HCT116 (cell line): ENCODE measurements around the gene PRXL2C. TPM values are rescaled to one million over a fixed set of nuclear protein-coding genes. Genes with fewer than 3 reads are reported as not detected.

Experiments used
- ATAC-seq: fragments of 200-7000 bp; cut with Tn5 transposase; 2 replicates; pipeline ENCODE4 v1.9.1; 2020; ENCODE audit warnings: mild to moderate bottlenecking, moderate library complexity
- BruUV-seq: library from RNA; stranded (reverse); fragments of 400-500 nt; replicated peaks from 2 replicates; lab custom pipeline; 2021; lab: Mats Ljungman, UMichigan
- CTCF ChIA-PET: fragments of 300-600 bp; sonication (Branson Sonifier 250); formaldehyde crosslinking; loops from one replicate; lab custom pipeline; 2021; ENCODE audit warnings: antibody characterized with exemption; lab: Charles Lee
- POLR2A ChIA-PET: fragments of 300-600, 350-600 bp; sonication (Branson Sonifier 250); formaldehyde crosslinking; loops from one replicate; lab custom pipeline; 2021; ENCODE audit warnings: antibody characterized with exemption; lab: Charles Lee
- RAD21 ChIA-PET, 2 experiments: fragments of 300-600 bp; sonication (Branson Sonifier 250); formaldehyde crosslinking; loops; one replicate each; lab custom pipeline; 2023; ENCODE audit warnings: low total read pairs in 2 of 2; ENCODE audit not compliant: uncharacterized antibody in 2 of 2, unreplicated experiment in 2 of 2, low non-redundant PET in 1 of 2; lab: Charles Lee
- DNase-seq: peaks from one replicate; pipeline ENCODE4 v3.0.0-alpha.2; 2010; ENCODE audit warnings: low read depth, low spot score
- H2AFZ ChIP-seq: fragments of 200-600 bp; shearing (Covaris generic), sonication (generic); 2 replicates; pipeline ENCODE4 v1.6.1; 2017; ENCODE audit warnings: low read depth, mixed run types, mixed read lengths, antibody characterized with exemption, low read length; ENCODE audit not compliant: poor library complexity, severe bottlenecking
- H3K27ac ChIP-seq: 2 replicates; pipeline ENCODE4 v1.5.1; 2012; ENCODE audit warnings: low read depth, low read length
- H3K27me3 ChIP-seq: fragments of 200-600 bp; sonication (generic); 2 replicates; pipeline ENCODE4 v1.6.1; 2016; ENCODE audit warnings: mixed run types, low read length, mixed read lengths; ENCODE audit not compliant: insufficient read depth
- H3K36me3 ChIP-seq, 2 experiments: fragments of 200-500 bp in 1 of 2; fragments of 200-600 bp in 1 of 2; sonication (Bioruptor generic) in 1 of 2; sonication (generic) in 1 of 2; 2 replicates each; pipeline versions ENCODE4 v1.5.1 to v1.6.1; 2014 to 2016; ENCODE audit warnings: low read length in 2 of 2, inconsistent platforms in 1 of 2, mixed read lengths in 1 of 2, mixed run types in 1 of 2; ENCODE audit not compliant: insufficient read depth in 2 of 2, control insufficient read depth in 1 of 2
- H3K4me1 ChIP-seq, 2 experiments: fragments of 200-600 bp in 1 of 2; sonication (generic) in 1 of 2; 2 replicates each; pipeline versions ENCODE4 v1.5.1 to v1.6.1; 2012 to 2017; ENCODE audit warnings: low read length in 2 of 2, inconsistent platforms in 1 of 2, mild to moderate bottlenecking in 1 of 2, mixed read lengths in 1 of 2, mixed run types in 1 of 2, moderate library complexity in 1 of 2; ENCODE audit not compliant: insufficient read depth in 2 of 2, control insufficient read depth in 1 of 2
- H3K4me2 ChIP-seq: fragments of 200-600 bp; sonication (generic); 2 replicates; pipeline ENCODE4 v1.6.1; 2017; ENCODE audit warnings: mixed run types, low read length, mixed read lengths
- H3K4me3 ChIP-seq, 2 experiments: fragments of 200-600 bp in 1 of 2; sonication (generic) in 1 of 2; replicated peaks in 1 of 2; 2 replicates each; pipeline ENCODE4 v1.5.1; 2011 to 2016; ENCODE audit warnings: low read length in 2 of 2, control low read depth in 1 of 2, low read depth in 1 of 2, mild to moderate bottlenecking in 1 of 2, mixed read lengths in 1 of 2, mixed run types in 1 of 2
- H3K79me2 ChIP-seq: fragments of 200-600 bp; sonication (generic); 2 replicates; pipeline ENCODE4 v1.6.1; 2017; ENCODE audit warnings: mild to moderate bottlenecking, mixed run types, low read length, moderate library complexity, mixed read lengths; ENCODE audit not compliant: insufficient read depth
- H3K9ac ChIP-seq: fragments of 200-600 bp; sonication (generic); 2 replicates; pipeline ENCODE4 v1.6.1; 2016; ENCODE audit warnings: low read length, mixed read lengths
- H3K9me2 ChIP-seq: fragments of 200-600 bp; sonication (generic), shearing (Covaris generic); 2 replicates; pipeline ENCODE4 v1.6.1; 2017; ENCODE audit warnings: mixed run types, mild to moderate bottlenecking, moderate library complexity; ENCODE audit not compliant: insufficient read depth
- H3K9me3 ChIP-seq, 2 experiments: fragments of 200-500 bp in 1 of 2; fragments of 200-600 bp in 1 of 2; sonication (Bioruptor generic) in 1 of 2; sonication (generic) in 1 of 2; 2 replicates each; pipeline ENCODE4 v1.6.1; 2014 to 2017; ENCODE audit warnings: low read length in 2 of 2, mixed read lengths in 2 of 2, inconsistent platforms in 1 of 2, low read depth in 1 of 2, mild to moderate bottlenecking in 1 of 2, mixed run types in 1 of 2, moderate library complexity in 1 of 2; ENCODE audit not compliant: control insufficient read depth in 1 of 2, insufficient read depth in 1 of 2
- H4K20me1 ChIP-seq: fragments of 200-600 bp; sonication (generic), shearing (Covaris generic); 2 replicates; pipeline ENCODE4 v1.6.1; 2017; ENCODE audit warnings: mixed run types, mild to moderate bottlenecking, moderate library complexity; ENCODE audit not compliant: insufficient read depth
- EGR1 ChIP-seq: IDR thresholded peaks from 2 replicates; pipeline ENCODE4 v1.6.1; 2012; ENCODE audit warnings: low read depth
- ELF1 ChIP-seq: IDR thresholded peaks from 2 replicates; pipeline ENCODE4 v1.6.1; 2012; ENCODE audit warnings: low read depth, borderline replicate concordance
- EZH2 ChIP-seq: fragments of 200-600 bp; sonication (generic); IDR thresholded peaks from 2 replicates; pipeline ENCODE4 v1.6.1; 2017; ENCODE audit warnings: antibody characterized with exemption, mixed run types
- EZH2phosphoT487 ChIP-seq: fragments of 200-600 bp; IDR thresholded peaks from 2 replicates; pipeline ENCODE4 v1.6.1; 2018; ENCODE audit warnings: antibody characterized with exemption, borderline replicate concordance
- FOSL1 ChIP-seq: IDR thresholded peaks from 2 replicates; pipeline ENCODE4 v1.6.1; 2012; ENCODE audit warnings: low read depth
- JUND ChIP-seq: IDR thresholded peaks from 2 replicates; pipeline ENCODE4 v1.6.1; 2012
- POLR2A ChIP-seq: IDR thresholded peaks from 2 replicates; pipeline ENCODE4 v1.7.0; 2011; ENCODE audit warnings: borderline replicate concordance; ENCODE audit not compliant: insufficient read depth, insufficient read length; ENCODE audit errors: extremely low read depth
- POLR2AphosphoS5 ChIP-seq: IDR thresholded peaks from 2 replicates; pipeline ENCODE4 v1.6.1; 2011; ENCODE audit warnings: mild to moderate bottlenecking, low read depth, low read length, moderate library complexity
- RAD21 ChIP-seq: IDR thresholded peaks from 2 replicates; pipeline ENCODE4 v1.6.1; 2012; ENCODE audit warnings: low read depth, mild to moderate bottlenecking
- SIN3A ChIP-seq: IDR thresholded peaks from 2 replicates; pipeline ENCODE4 v1.6.1; 2012; ENCODE audit warnings: low read depth
- SRF ChIP-seq: IDR thresholded peaks from 2 replicates; pipeline ENCODE4 v1.6.1; 2012; ENCODE audit warnings: low read depth
- TCF7L2 ChIP-seq: IDR thresholded peaks from 2 replicates; pipeline ENCODE4 v1.7.0; 2011; ENCODE audit warnings: borderline replicate concordance, inconsistent platforms; ENCODE audit not compliant: insufficient read depth, insufficient read length; ENCODE audit errors: extremely low read depth
- YY1 ChIP-seq: IDR thresholded peaks from 2 replicates; pipeline ENCODE4 v1.6.1; 2011; ENCODE audit warnings: low read length, low read depth, moderate library complexity, mild to moderate bottlenecking; ENCODE audit not compliant: insufficient replicate concordance; ENCODE audit errors: extremely low read depth
- ZFX ChIP-seq: fragments of 450-650 bp; IDR thresholded peaks from 2 replicates; pipeline ENCODE4 v1.6.1; 2017
- ZNF274 ChIP-seq: fragments of 200-500 bp; sonication (Bioruptor generic); IDR thresholded peaks from 2 replicates; pipeline ENCODE4 v1.6.1; 2014; ENCODE audit warnings: mild to moderate bottlenecking, low read depth, low read length, inconsistent platforms
- intact Hi-C: fragments of 100-400 bp; cut with micrococcal nuclease; formaldehyde crosslinking; loops from 2 replicates; pipeline ENCODE4 v1.10.0; 2022
- total RNA-seq: library from RNA; stranded (reverse); gene quantifications from one replicate; pipeline ENCODE4 v1.2.1, GENCODE V29; 2021; ENCODE audit not compliant: unreplicated experiment
- TF ChIP-seq, protein P1 (sequence below): IDR thresholded peaks from 2 replicates; pipeline ENCODE4 v1.6.1; 2012
- TF ChIP-seq, protein P2 (sequence below), 3 experiments: fragments of 200-600 bp in 1 of 3; sonication (generic) in 1 of 3; IDR thresholded peaks in 2 of 3; conservative IDR thresholded peaks in 1 of 3; 2 replicates each; pipeline ENCODE4 v1.5.1; 2012 to 2017; ENCODE audit warnings: low read depth in 2 of 3, low read length in 2 of 3, antibody characterized with exemption in 1 of 3, borderline replicate concordance in 1 of 3, control low read depth in 1 of 3, mild to moderate bottlenecking in 1 of 3, mixed read lengths in 1 of 3, mixed run types in 1 of 3, moderate library complexity in 1 of 3; ENCODE audit not compliant: insufficient read depth in 1 of 3
- TF ChIP-seq, protein P3 (sequence below): IDR thresholded peaks from 2 replicates; pipeline ENCODE4 v1.6.1; 2011; ENCODE audit warnings: mild to moderate bottlenecking, low read length, moderate library complexity; ENCODE audit not compliant: insufficient replicate concordance; ENCODE audit errors: extremely low read depth

PRXL2C gene
- total RNA-seq, 1 experiment from 2014 or later = 10.4 TPM

DNA sequence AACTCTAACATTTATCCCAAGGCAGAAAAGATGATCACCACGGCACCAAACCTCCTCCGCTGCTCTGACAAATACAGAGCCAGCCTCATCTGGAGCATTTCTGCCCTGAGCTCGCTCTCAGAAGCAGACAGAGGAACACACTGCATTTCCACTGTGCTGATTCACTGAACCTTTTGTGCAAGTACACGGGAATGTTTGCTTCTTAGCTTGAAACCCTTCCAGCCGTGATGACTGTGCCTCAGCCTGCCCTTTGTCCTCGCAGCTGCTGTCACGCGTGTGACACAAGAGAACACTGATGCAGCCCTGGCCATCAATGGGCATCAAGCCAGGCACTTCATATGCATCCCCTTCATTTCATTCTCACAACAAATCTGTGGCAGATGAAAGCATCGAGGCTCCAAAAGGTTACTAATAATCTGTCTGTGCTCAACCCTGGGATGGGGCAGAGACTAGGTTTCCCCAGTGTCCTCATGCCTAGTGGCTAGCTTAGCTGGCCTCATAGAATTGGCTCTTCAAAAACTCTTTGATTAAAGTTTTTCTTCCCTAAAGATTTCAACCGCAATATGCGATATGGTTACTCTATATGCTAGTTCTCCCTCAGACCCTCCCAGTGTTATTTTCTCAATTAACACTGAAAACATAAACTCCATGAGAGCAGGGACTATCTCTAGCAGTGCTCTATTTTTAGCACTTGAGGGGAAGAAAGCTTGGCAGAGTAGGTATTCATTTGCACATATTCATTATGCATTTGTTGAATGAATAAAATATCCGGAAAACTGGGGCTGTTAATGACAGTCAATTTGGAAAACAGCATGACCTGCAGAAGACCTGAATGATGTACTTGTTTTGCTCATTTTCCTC lies 42.8 kb downstream of the PRXL2C start:
- H3K9ac ChIP-seq = no peak overlapping the region

More for the DNA sequence above, 42.8 kb downstream of the PRXL2C start:
- no peak for ATAC-seq
- Histone ChIP-seq H3K9me3 (no peaks in the 10 kb centered on the region), H3K36me3 (no peaks in the 10 kb centered on the region), H3K9me2 (no peaks in the 10 kb centered on the region), H3K27me3 (no peaks in the 10 kb centered on the region), H3K4me1 (peaks cover 0 to 16% of the 10 kb centered on the region in 2 experiments; a peak in 1 of 4 replicates), H3K4me2 (no peak overlapping the region), H3K27ac (no peak overlapping the region), H2AFZ (no peak overlapping the region), H4K20me1 (no peaks in the 10 kb centered on the region), H3K4me3 (no peak overlapping the region), H3K79me2 (peaks cover 83% of the 10 kb centered on the region)
- DNase-seq = no peak
- RAD21 ChIA-PET = no interaction called here
- BruUV-seq = no TSS peak
- POLR2A ChIA-PET = no interaction called here
- CTCF ChIA-PET = no interaction called here
- TF ChIP-seq POLR2AphosphoS5 (no peak), JUND (no peak), ZFX (no peak), SRF (no peak), RAD21 (no peak), ZNF274 (no peak), TCF7L2 (no peak), EZH2 (no peak), FOSL1 (no peak), YY1 (no peak), ELF1 (no peak), EZH2phosphoT487 (no peak), POLR2A (no peak), SIN3A (no peak), EGR1 (no peak)
- TF ChIP-seq, protein P1, sequence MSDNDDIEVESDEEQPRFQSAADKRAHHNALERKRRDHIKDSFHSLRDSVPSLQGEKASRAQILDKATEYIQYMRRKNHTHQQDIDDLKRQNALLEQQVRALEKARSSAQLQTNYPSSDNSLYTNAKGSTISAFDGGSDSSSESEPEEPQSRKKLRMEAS = no peak
- TF ChIP-seq, protein P2, sequence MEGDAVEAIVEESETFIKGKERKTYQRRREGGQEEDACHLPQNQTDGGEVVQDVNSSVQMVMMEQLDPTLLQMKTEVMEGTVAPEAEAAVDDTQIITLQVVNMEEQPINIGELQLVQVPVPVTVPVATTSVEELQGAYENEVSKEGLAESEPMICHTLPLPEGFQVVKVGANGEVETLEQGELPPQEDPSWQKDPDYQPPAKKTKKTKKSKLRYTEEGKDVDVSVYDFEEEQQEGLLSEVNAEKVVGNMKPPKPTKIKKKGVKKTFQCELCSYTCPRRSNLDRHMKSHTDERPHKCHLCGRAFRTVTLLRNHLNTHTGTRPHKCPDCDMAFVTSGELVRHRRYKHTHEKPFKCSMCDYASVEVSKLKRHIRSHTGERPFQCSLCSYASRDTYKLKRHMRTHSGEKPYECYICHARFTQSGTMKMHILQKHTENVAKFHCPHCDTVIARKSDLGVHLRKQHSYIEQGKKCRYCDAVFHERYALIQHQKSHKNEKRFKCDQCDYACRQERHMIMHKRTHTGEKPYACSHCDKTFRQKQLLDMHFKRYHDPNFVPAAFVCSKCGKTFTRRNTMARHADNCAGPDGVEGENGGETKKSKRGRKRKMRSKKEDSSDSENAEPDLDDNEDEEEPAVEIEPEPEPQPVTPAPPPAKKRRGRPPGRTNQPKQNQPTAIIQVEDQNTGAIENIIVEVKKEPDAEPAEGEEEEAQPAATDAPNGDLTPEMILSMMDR (IDR thresholded peaks at IDR 0.05 in 2 of 3, conservative IDR thresholded peaks at IDR 0.05 in 1 of 3; ENCODE audit: borderline replicate concordance in 1 of 3, insufficient read depth in 1 of 3, low read depth in 2 of 3, low read length in 2 of 3) = no peak
- TF ChIP-seq, protein P3, sequence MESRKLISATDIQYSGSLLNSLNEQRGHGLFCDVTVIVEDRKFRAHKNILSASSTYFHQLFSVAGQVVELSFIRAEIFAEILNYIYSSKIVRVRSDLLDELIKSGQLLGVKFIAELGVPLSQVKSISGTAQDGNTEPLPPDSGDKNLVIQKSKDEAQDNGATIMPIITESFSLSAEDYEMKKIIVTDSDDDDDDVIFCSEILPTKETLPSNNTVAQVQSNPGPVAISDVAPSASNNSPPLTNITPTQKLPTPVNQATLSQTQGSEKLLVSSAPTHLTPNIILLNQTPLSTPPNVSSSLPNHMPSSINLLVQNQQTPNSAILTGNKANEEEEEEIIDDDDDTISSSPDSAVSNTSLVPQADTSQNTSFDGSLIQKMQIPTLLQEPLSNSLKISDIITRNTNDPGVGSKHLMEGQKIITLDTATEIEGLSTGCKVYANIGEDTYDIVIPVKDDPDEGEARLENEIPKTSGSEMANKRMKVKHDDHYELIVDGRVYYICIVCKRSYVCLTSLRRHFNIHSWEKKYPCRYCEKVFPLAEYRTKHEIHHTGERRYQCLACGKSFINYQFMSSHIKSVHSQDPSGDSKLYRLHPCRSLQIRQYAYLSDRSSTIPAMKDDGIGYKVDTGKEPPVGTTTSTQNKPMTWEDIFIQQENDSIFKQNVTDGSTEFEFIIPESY = no peak
- intact Hi-C loops = no loop called here
